ENCODE data around the gene SEMA3F. TPM values are rescaled to one million over a fixed set of nuclear protein-coding genes. Genes with fewer than 3 reads are reported as not detected.

Gene SEMA3F
- total and polyA plus RNA-seq, 10 of the 15 experiments (the other 5 are each of a cell fraction or from before 2014, with no cell fraction given), result 0.08 to 0.28 (median 0.12) TPM; not detected in 6

- TF ChIP-seq POLR2AphosphoS2 (IDR thresholded peaks at IDR 0.05; ENCODE audit: low read depth, low read length) (peak; percentile 86), RELA (IDR thresholded peaks at IDR 0.05; ENCODE audit: borderline replicate concordance, partially characterized antibody) (peak; percentile 15), POLR2A (IDR thresholded peaks at IDR 0.05; ENCODE audit: low read depth, low read length) (peak; percentile 94), ZBED1 (IDR thresholded peaks at IDR 0.05; ENCODE audit: borderline replicate concordance) (no peak), POLR2AphosphoS5 (IDR thresholded peaks at IDR 0.05; ENCODE audit: low read length) (peak; percentile 91), HDAC2 (IDR thresholded peaks at IDR 0.05) (no peak), SREBF2 (IDR thresholded peaks at IDR 0.05; ENCODE audit: low read length) (no peak), CREM (IDR thresholded peaks at IDR 0.05; ENCODE audit: low read depth) (no peak), GABPA (IDR thresholded peaks at IDR 0.05; ENCODE audit: low read depth) (0 out of 2 replicates have a peak, but pooled peaks have one; percentile 21), MYC (IDR thresholded peaks at IDR 0.05; ENCODE audit: insufficient read depth, insufficient read length, insufficient replicate concordance, low read length, severe bottlenecking) (no peak), TARDBP (IDR thresholded peaks at IDR 0.05; ENCODE audit: borderline replicate concordance) (no peak), SMAD1 (IDR thresholded peaks at IDR 0.05; ENCODE audit: low read depth, partially characterized antibody) (no peak), STAT1 (conservative IDR thresholded peaks at IDR 0.05) (no peak), SKIL (IDR thresholded peaks at IDR 0.05; ENCODE audit: low read depth, poor library complexity, severe bottlenecking) (no peak), MEF2B (IDR thresholded peaks at IDR 0.05; ENCODE audit: partially characterized antibody, poor library complexity, severe bottlenecking) (no peak), NFIC (IDR thresholded peaks at IDR 0.05; ENCODE audit: low read depth, low read length) (no peak), BRCA1 (IDR thresholded peaks at IDR 0.05; ENCODE audit: low read depth, low read length) (no peak), CBX5 (IDR thresholded peaks at IDR 0.05; ENCODE audit: low read depth) (no peak), EGR1 (IDR thresholded peaks at IDR 0.05; ENCODE audit: borderline replicate concordance in 1 of 2, low read depth in 2 of 2, low read length in 2 of 2) (0 out of 3 replicates have a peak, but pooled peaks of 1 of the 2 experiments have one; percentile 18), RAD51 (IDR thresholded peaks at IDR 0.05) (no peak), RUNX3 (IDR thresholded peaks at IDR 0.05; ENCODE audit: low read length) (0 out of 2 replicates have a peak, but pooled peaks have one; percentile 27), LARP7 (IDR thresholded peaks at IDR 0.05) (peak; percentile 95)
- TF ChIP-seq, protein P1, sequence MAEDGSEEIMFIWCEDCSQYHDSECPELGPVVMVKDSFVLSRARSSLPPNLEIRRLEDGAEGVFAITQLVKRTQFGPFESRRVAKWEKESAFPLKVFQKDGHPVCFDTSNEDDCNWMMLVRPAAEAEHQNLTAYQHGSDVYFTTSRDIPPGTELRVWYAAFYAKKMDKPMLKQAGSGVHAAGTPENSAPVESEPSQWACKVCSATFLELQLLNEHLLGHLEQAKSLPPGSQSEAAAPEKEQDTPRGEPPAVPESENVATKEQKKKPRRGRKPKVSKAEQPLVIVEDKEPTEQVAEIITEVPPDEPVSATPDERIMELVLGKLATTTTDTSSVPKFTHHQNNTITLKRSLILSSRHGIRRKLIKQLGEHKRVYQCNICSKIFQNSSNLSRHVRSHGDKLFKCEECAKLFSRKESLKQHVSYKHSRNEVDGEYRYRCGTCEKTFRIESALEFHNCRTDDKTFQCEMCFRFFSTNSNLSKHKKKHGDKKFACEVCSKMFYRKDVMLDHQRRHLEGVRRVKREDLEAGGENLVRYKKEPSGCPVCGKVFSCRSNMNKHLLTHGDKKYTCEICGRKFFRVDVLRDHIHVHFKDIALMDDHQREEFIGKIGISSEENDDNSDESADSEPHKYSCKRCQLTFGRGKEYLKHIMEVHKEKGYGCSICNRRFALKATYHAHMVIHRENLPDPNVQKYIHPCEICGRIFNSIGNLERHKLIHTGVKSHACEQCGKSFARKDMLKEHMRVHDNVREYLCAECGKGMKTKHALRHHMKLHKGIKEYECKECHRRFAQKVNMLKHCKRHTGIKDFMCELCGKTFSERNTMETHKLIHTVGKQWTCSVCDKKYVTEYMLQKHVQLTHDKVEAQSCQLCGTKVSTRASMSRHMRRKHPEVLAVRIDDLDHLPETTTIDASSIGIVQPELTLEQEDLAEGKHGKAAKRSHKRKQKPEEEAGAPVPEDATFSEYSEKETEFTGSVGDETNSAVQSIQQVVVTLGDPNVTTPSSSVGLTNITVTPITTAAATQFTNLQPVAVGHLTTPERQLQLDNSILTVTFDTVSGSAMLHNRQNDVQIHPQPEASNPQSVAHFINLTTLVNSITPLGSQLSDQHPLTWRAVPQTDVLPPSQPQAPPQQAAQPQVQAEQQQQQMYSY (CRISPR knock-in tag; IDR thresholded peaks at IDR 0.05), result no peak
Measured at GRCh38 chr3:50235716-50236483, 80.8 kb downstream of the SEMA3F start, which contains the start of gene GNAI2 (continued).
